Breast epithelium (tissue), 3 donors: ENCODE measurements around the gene EIF4G3.

Experiments
- CTCF ChIP-seq, 3 donors: fragments of 450-650 bp; IDR thresholded peaks; one replicate each; pipeline ENCODE4 v1.5.1; 2016 to 2017; ENCODE audit warnings: antibody characterized with exemption in 3 of 3, mild to moderate bottlenecking in 3 of 3, moderate library complexity in 3 of 3
- POLR2A ChIP-seq: fragments of 450-650 bp; IDR thresholded peaks from one replicate; pipeline ENCODE4 v1.6.1; 2016; ENCODE audit warnings: antibody characterized with exemption, mild to moderate bottlenecking, moderate library complexity

GRCh38 chr1:20840731-20841130 lies 336.0 kb downstream of the EIF4G3 start:
- TF ChIP-seq CTCF (IDR thresholded peaks at IDR 0.05) (no peak), POLR2A (no peak)
